Measurements from ENCODE around the gene CAND1. TPM values are rescaled to one million over a fixed set of nuclear protein-coding genes. Genes with fewer than 3 reads are reported as not detected.
A peak's percentile ranks its signal among the peaks of the same experiment; 100 is the strongest.
"Not testable (repeated sequence)": the region's sequence is repeated elsewhere in the genome, so short reads cannot be mapped to it uniquely, and the experiment has no call there.

CAND1 gene
- total and polyA plus RNA-seq, 5 experiments from 2014 or later = 44.5 to 139 (median 66.3) TPM

- ATAC-seq (no peak), DNase-seq (no peak)
- H3K9me3 Mint-ChIP-seq = peaks cover 0 to 14% (median 4%) of the 10 kb centered on the region in 9 donors
- H3K4me3 Mint-ChIP-seq = no peak overlapping the region
- peaks cover 9 to 16% (median 11%) of the 10 kb centered on the region in 4 donors for H3K4me1 Mint-ChIP-seq
- POLR2A ChIA-PET = no interaction called here
- H3K27me3 Mint-ChIP-seq = no peaks in the 10 kb centered on the region
- H3K27ac Mint-ChIP-seq = no peak overlapping the region
- peaks cover 5 to 12% (median 7%) of the 10 kb centered on the region in 3 donors for H3K36me3 Mint-ChIP-seq
Observed at GRCh38 chr12:67322580-67322979, 53.4 kb downstream of the CAND1 start.

GRCh38 chr12:67323007-67323406 lies 53.8 kb downstream of the CAND1 start:
- Mint-ChIP-seq H3K27me3 (no peaks in the 10 kb centered on the region), H3K27ac (no peak overlapping the region), H3K9me3 (peaks cover 0 to 14% (median 4%) of the 10 kb centered on the region in 9 donors), H3K36me3 (peaks cover 4 to 12% (median 5%) of the 10 kb centered on the region in 3 donors), H3K4me3 (no peak overlapping the region), H3K4me1 (peaks cover 9 to 16% (median 11%) of the 10 kb centered on the region in 4 donors)
- DNase-seq (no peak), ATAC-seq (no peak)
- POLR2A ChIA-PET = no interaction called here

GRCh38 chr12:67326637-67327036 lies 57.5 kb downstream of the CAND1 start:
- Mint-ChIP-seq H3K4me3 (no peak overlapping the region), H3K27ac (no peak overlapping the region), H3K4me1 (peaks cover 0 to 6% (median 2%) of the 10 kb centered on the region in 4 donors), H3K36me3 (peaks cover 0 to 8% (median 5%) of the 10 kb centered on the region in 3 donors), H3K9me3 (peaks cover 0 to 14% (median 5%) of the 10 kb centered on the region in 9 donors), H3K27me3 (no peaks in the 10 kb centered on the region)
- POLR2A ChIA-PET = no interaction called here
- DNase-seq (no peak), ATAC-seq (no peak)

GRCh38 chr12:67327466-67327865 lies 58.3 kb downstream of the CAND1 start:
- H3K4me1 Mint-ChIP-seq = peaks cover 0 to 6% (median 2%) of the 10 kb centered on the region in 4 donors
- no peaks in the 10 kb centered on the region for H3K27me3 Mint-ChIP-seq
- peaks cover 0 to 2% (median 0%) of the 10 kb centered on the region in 3 donors for H3K36me3 Mint-ChIP-seq
- no peak for DNase-seq
- no peak overlapping the region for H3K4me3 Mint-ChIP-seq
- H3K27ac Mint-ChIP-seq = no peak overlapping the region
- POLR2A ChIA-PET = no interaction called here
- peaks cover 0 to 10% (median 5%) of the 10 kb centered on the region in 9 donors for H3K9me3 Mint-ChIP-seq
- no peak for ATAC-seq

- POLR2A ChIA-PET = no interaction called here
- no peak for DNase-seq
- peak overlapping the region in 1 of 10 donors; percentile 23 for H3K27ac Mint-ChIP-seq
- H3K9me3 Mint-ChIP-seq = peaks cover 0 to 16% (median 5%) of the 10 kb centered on the region in 9 donors
- ATAC-seq = no peak
- peaks cover 0 to 6% (median 2%) of the 10 kb centered on the region in 4 donors for H3K4me1 Mint-ChIP-seq
- no peak overlapping the region for H3K4me3 Mint-ChIP-seq
- H3K36me3 Mint-ChIP-seq = peaks cover 0 to 14% (median 9%) of the 10 kb centered on the region in 3 donors
- H3K27me3 Mint-ChIP-seq = no peaks in the 10 kb centered on the region
Observed at GRCh38 chr12:67331123-67331522, 62.0 kb downstream of the CAND1 start.

GRCh38 chr12:67331828-67332227 lies 62.7 kb downstream of the CAND1 start:
- Mint-ChIP-seq H3K27ac (no peak overlapping the region), H3K4me3 (no peak overlapping the region), H3K9me3 (peaks cover 0 to 16% (median 5%) of the 10 kb centered on the region in 9 donors), H3K36me3 (peaks cover 0 to 18% (median 9%) of the 10 kb centered on the region in 3 donors), H3K27me3 (no peaks in the 10 kb centered on the region), H3K4me1 (peaks cover 0 to 6% (median 2%) of the 10 kb centered on the region in 4 donors)
- ATAC-seq (no peak), DNase-seq (no peak)
- POLR2A ChIA-PET = no interaction called here

GRCh38 chr12:67333649-67334048 lies 64.5 kb downstream of the CAND1 start:
- Mint-ChIP-seq H3K36me3 (peaks cover 4 to 35% (median 27%) of the 10 kb centered on the region in 3 donors), H3K27ac (no peak overlapping the region), H3K4me1 (peaks cover 0 to 6% (median 2%) of the 10 kb centered on the region in 4 donors), H3K27me3 (no peaks in the 10 kb centered on the region), H3K4me3 (no peak overlapping the region), H3K9me3 (peaks cover 9 to 32% (median 21%) of the 10 kb centered on the region in 9 donors)
- ATAC-seq (no peak), DNase-seq (no peak)
- POLR2A ChIA-PET = no interaction called here

GRCh38 chr12:67338426-67338825 lies 69.3 kb downstream of the CAND1 start:
- POLR2A ChIA-PET = no interaction called here
- no peak for ATAC-seq
- no peak for DNase-seq
- peaks cover 7 to 62% (median 46%) of the 10 kb centered on the region in 3 donors for H3K36me3 Mint-ChIP-seq
- no peak overlapping the region for H3K27ac Mint-ChIP-seq
- no peak overlapping the region for H3K4me3 Mint-ChIP-seq
- no peaks in the 10 kb centered on the region for H3K27me3 Mint-ChIP-seq
- no peaks in the 10 kb centered on the region for H3K4me1 Mint-ChIP-seq
- H3K9me3 Mint-ChIP-seq = peaks cover 18 to 66% (median 26%) of the 10 kb centered on the region in 9 donors

- no peaks in the 10 kb centered on the region for H3K4me1 Mint-ChIP-seq
Observed at GRCh38 chr12:67339530-67339929, 70.4 kb downstream of the CAND1 start.

GRCh38 chr12:67341086-67341485 lies 71.9 kb downstream of the CAND1 start:
- H3K27me3 Mint-ChIP-seq, DNase-seq, H3K27ac Mint-ChIP-seq, ATAC-seq, H3K4me1 Mint-ChIP-seq, H3K4me3 Mint-ChIP-seq, POLR2A ChIA-PET: not testable (repeated sequence)
- peaks cover 7 to 54% (median 41%) of the 10 kb centered on the region in 3 donors for H3K36me3 Mint-ChIP-seq
- peaks cover 10 to 56% (median 24%) of the 10 kb centered on the region in 9 donors for H3K9me3 Mint-ChIP-seq

More at GRCh38 chr12:67339530-67339929, 70.4 kb downstream of the CAND1 start:
- ATAC-seq = no peak
- POLR2A ChIA-PET = no interaction called here
- peaks cover 12 to 60% (median 25%) of the 10 kb centered on the region in 9 donors for H3K9me3 Mint-ChIP-seq
- no peak overlapping the region for H3K27ac Mint-ChIP-seq
- no peak for DNase-seq
- no peaks in the 10 kb centered on the region for H3K27me3 Mint-ChIP-seq
- peaks cover 7 to 58% (median 43%) of the 10 kb centered on the region in 3 donors for H3K36me3 Mint-ChIP-seq
- no peak overlapping the region for H3K4me3 Mint-ChIP-seq

- H3K27me3 Mint-ChIP-seq = peaks cover 0 to 5% (median 0%) of the 10 kb centered on the region in 5 donors
- no peak for DNase-seq
- H3K4me1 Mint-ChIP-seq = peaks cover 0 to 2% (median 0%) of the 10 kb centered on the region in 4 donors
- ATAC-seq = no peak
- no peak overlapping the region for H3K4me3 Mint-ChIP-seq
- H3K9me3 Mint-ChIP-seq = peaks cover 2 to 33% (median 13%) of the 10 kb centered on the region in 9 donors
- H3K27ac Mint-ChIP-seq = peak overlapping the region in 1 of 10 donors; percentile 44
- peaks cover 2 to 28% (median 27%) of the 10 kb centered on the region in 3 donors for H3K36me3 Mint-ChIP-seq
- POLR2A ChIA-PET = no interaction called here
Observed at GRCh38 chr12:67344979-67345710, 76.0 kb downstream of the CAND1 start.

GRCh38 chr12:67348683-67349082 lies 79.5 kb downstream of the CAND1 start:
- DNase-seq (no peak), ATAC-seq (no peak)
- Mint-ChIP-seq H3K4me1 (peaks cover 0 to 2% (median 0%) of the 10 kb centered on the region in 4 donors), H3K4me3 (no peak overlapping the region), H3K9me3 (peaks cover 0 to 17% (median 3%) of the 10 kb centered on the region in 9 donors), H3K27me3 (peaks cover 0 to 5% (median 0%) of the 10 kb centered on the region in 5 donors), H3K36me3 (peaks cover 2 to 20% (median 7%) of the 10 kb centered on the region in 3 donors), H3K27ac (no peak overlapping the region)
- POLR2A ChIA-PET = no interaction called here

GRCh38 chr12:67352682-67353081 lies 83.5 kb downstream of the CAND1 start:
- H3K4me1 Mint-ChIP-seq = peaks cover 3 to 10% (median 8%) of the 10 kb centered on the region in 4 donors
- ATAC-seq (no peak), DNase-seq (no peak)
- POLR2A ChIA-PET = no interaction called here
- no peaks in the 10 kb centered on the region for H3K27me3 Mint-ChIP-seq
- no peak overlapping the region for H3K4me3 Mint-ChIP-seq
- peaks cover 0 to 9% (median 1%) of the 10 kb centered on the region in 3 donors for H3K36me3 Mint-ChIP-seq
- H3K9me3 Mint-ChIP-seq = peaks cover 0 to 8% (median under 1%) of the 10 kb centered on the region in 9 donors
- no peak overlapping the region for H3K27ac Mint-ChIP-seq
